ENCODE measurements around the gene TUBAL3. TPM values are rescaled to one million over a fixed set of nuclear protein-coding genes. Genes with fewer than 3 reads are reported as not detected.

TUBAL3 gene
- total and polyA plus RNA-seq, 9 of the 15 experiments (the other 6 are each of a cell fraction or from before 2014, with no cell fraction given) = 5.5 to 10.1 (median 6.9) TPM

DNA sequence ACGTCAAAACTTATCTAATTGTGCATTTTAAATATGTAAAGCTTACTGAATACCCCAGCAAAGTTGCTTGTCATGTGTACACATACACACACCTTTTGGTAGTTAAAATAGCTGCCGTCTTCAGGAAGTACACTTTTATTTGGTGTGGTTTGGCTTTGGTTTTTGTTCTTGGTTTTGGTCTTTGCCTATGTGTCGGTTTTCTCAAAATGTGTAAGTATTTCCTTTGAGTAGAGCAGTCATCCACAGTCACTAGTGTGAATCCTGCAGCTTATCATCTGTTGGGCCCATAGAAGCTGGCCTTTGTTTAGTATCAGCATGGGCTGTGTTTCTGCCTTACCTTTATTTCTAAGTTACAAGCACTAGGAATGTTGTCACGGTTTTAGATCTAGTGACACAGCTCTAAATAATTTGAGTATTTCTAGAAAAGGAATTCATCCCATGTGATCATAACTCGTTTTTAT is 43.0 kb upstream of the TUBAL3 start (continued):
- TF ChIP-seq, protein P1, sequence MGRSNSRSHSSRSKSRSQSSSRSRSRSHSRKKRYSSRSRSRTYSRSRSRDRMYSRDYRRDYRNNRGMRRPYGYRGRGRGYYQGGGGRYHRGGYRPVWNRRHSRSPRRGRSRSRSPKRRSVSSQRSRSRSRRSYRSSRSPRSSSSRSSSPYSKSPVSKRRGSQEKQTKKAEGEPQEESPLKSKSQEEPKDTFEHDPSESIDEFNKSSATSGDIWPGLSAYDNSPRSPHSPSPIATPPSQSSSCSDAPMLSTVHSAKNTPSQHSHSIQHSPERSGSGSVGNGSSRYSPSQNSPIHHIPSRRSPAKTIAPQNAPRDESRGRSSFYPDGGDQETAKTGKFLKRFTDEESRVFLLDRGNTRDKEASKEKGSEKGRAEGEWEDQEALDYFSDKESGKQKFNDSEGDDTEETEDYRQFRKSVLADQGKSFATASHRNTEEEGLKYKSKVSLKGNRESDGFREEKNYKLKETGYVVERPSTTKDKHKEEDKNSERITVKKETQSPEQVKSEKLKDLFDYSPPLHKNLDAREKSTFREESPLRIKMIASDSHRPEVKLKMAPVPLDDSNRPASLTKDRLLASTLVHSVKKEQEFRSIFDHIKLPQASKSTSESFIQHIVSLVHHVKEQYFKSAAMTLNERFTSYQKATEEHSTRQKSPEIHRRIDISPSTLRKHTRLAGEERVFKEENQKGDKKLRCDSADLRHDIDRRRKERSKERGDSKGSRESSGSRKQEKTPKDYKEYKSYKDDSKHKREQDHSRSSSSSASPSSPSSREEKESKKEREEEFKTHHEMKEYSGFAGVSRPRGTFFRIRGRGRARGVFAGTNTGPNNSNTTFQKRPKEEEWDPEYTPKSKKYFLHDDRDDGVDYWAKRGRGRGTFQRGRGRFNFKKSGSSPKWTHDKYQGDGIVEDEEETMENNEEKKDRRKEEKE (IDR thresholded peaks at IDR 0.05; ENCODE audit: borderline replicate concordance in 1 of 2, control insufficient read depth in 1 of 2, low read depth in 2 of 2, low read length in 1 of 2) = 0 out of 4 replicates have a peak, but pooled peaks of 1 of the 2 experiments have one; percentile 47
- TF ChIP-seq, protein P2, sequence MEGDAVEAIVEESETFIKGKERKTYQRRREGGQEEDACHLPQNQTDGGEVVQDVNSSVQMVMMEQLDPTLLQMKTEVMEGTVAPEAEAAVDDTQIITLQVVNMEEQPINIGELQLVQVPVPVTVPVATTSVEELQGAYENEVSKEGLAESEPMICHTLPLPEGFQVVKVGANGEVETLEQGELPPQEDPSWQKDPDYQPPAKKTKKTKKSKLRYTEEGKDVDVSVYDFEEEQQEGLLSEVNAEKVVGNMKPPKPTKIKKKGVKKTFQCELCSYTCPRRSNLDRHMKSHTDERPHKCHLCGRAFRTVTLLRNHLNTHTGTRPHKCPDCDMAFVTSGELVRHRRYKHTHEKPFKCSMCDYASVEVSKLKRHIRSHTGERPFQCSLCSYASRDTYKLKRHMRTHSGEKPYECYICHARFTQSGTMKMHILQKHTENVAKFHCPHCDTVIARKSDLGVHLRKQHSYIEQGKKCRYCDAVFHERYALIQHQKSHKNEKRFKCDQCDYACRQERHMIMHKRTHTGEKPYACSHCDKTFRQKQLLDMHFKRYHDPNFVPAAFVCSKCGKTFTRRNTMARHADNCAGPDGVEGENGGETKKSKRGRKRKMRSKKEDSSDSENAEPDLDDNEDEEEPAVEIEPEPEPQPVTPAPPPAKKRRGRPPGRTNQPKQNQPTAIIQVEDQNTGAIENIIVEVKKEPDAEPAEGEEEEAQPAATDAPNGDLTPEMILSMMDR (IDR thresholded peaks at IDR 0.05 in 2 of 3, conservative IDR thresholded peaks at IDR 0.05 in 1 of 3; ENCODE audit: insufficient read depth in 2 of 3, low read depth in 1 of 3, low read length in 3 of 3) = no peak
- TF ChIP-seq, protein P3, sequence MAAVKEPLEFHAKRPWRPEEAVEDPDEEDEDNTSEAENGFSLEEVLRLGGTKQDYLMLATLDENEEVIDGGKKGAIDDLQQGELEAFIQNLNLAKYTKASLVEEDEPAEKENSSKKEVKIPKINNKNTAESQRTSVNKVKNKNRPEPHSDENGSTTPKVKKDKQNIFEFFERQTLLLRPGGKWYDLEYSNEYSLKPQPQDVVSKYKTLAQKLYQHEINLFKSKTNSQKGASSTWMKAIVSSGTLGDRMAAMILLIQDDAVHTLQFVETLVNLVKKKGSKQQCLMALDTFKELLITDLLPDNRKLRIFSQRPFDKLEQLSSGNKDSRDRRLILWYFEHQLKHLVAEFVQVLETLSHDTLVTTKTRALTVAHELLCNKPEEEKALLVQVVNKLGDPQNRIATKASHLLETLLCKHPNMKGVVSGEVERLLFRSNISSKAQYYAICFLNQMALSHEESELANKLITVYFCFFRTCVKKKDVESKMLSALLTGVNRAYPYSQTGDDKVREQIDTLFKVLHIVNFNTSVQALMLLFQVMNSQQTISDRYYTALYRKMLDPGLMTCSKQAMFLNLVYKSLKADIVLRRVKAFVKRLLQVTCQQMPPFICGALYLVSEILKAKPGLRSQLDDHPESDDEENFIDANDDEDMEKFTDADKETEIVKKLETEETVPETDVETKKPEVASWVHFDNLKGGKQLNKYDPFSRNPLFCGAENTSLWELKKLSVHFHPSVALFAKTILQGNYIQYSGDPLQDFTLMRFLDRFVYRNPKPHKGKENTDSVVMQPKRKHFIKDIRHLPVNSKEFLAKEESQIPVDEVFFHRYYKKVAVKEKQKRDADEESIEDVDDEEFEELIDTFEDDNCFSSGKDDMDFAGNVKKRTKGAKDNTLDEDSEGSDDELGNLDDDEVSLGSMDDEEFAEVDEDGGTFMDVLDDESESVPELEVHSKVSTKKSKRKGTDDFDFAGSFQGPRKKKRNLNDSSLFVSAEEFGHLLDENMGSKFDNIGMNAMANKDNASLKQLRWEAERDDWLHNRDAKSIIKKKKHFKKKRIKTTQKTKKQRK (IDR thresholded peaks at IDR 0.05; ENCODE audit: borderline replicate concordance, low read depth, low read length) = no peak
- TF ChIP-seq HDAC1 (IDR thresholded peaks at IDR 0.05) = peak in 1 of 2 experiments; percentile 63; a peak in 1 of 4 replicates

Data from K562 (cell line).